Stromal cell of bone marrow (primary cell): ENCODE results near the gene DCTN3.
"Not testable (repeated sequence)": the region's sequence is repeated elsewhere in the genome, so short reads cannot be mapped to it uniquely, and the experiment has no call there.

ENCODE experiments used
- DNase-seq: peaks from one replicate; pipeline ENCODE4 v3.0.0-alpha.2; 2012; ENCODE audit warnings: low read depth

DCTN3 gene

GRCh38 chr9:34646211-34647083, 26.2 kb upstream of the DCTN3 start, which contains the start of gene GALT:
TSS of gene GALT (plus strand) at chr9:34646675. CDS start at chr9:34646705, 30 bp downstream.
- peak; percentile 67 for DNase-seq

DNA sequence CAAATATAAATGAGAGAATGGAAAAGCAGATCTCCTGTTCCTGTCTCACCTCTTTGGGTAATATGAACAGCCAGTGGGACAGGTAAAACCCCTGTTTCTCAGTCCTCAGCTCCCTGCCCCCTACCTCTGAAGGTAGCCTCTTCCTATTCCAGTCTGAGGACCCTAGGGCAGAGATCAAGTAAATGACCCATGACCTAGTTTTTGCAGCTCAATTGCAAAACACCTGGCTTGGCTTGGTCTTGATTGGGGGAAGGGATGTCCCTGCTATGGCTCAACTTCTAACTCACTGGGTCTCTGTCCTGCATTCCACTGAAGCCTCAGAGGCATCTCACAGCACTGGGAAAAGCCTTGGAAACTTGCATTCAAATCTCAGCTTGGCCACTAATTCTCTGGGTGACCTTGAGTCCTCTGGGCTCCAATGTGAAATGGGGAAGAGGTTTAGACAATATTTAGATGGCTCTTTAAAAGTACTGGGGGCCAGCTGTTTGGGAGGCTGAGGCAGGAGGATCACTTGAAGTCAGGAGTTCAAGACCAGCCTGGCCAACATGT, 24.5 kb upstream of the DCTN3 start:
- no peak for DNase-seq

GRCh38 chr9:34642679-34643078, 22.4 kb upstream of the DCTN3 start:
- no peak for DNase-seq

- DNase-seq = not testable (repeated sequence)
These were observed 19.0 kb upstream of the DCTN3 start for GRCh38 chr9:34639322-34639721.

GRCh38 chr9:34638138-34638445, 17.8 kb upstream of the DCTN3 start:
- no peak for DNase-seq

DNA sequence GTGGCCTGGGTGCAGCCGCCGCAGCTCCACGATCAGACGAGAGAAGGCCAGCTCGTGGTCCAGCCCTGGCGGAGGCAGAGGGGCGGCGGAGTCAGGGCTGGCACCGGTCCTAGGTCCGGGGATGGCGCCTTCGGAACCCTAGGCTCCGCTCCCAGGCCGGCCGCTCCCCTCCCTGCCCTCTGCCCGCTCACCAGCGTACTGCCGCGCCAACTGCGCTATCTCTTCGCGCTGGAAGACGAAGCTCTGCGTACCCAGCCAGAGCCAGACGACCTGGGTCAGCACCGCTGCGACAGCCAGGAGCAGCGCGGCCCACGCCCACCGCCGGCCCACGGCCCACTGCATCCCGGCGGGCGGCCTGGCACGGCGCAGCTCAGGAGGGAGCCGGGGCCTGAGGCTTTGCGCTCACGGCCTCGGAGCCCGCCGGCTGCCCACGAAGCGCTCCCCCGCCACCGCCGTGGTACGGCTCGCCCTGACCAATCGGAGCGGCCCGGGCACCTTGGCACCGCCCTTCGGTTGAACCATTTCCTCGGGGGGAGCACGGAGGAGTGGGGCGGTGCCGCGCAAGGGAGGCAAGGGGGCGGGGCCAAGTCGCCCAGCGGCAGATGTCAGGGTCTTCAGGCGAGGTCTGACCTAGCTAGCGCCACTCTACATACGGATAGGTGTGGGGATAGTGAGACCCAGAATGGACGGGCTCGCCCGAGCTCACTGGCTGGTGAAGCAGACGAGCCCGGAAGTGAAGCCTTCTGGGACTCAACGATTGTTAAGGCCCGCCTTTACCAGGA, 17.3 kb upstream of the DCTN3 start, which contains the start of gene SIGMAR1:
Gene SIGMAR1 (minus strand): TSS at position 432 of the 782 bp plus-strand sequence. CDS start 90 bp downstream, at position 342.
- peak; percentile 89 for DNase-seq

GRCh38 chr9:34636791-34637355, 16.6 kb upstream of the DCTN3 start:
- no peak for DNase-seq

GRCh38 chr9:34635556-34635955, 15.3 kb upstream of the DCTN3 start:
- no peak for DNase-seq

DNA sequence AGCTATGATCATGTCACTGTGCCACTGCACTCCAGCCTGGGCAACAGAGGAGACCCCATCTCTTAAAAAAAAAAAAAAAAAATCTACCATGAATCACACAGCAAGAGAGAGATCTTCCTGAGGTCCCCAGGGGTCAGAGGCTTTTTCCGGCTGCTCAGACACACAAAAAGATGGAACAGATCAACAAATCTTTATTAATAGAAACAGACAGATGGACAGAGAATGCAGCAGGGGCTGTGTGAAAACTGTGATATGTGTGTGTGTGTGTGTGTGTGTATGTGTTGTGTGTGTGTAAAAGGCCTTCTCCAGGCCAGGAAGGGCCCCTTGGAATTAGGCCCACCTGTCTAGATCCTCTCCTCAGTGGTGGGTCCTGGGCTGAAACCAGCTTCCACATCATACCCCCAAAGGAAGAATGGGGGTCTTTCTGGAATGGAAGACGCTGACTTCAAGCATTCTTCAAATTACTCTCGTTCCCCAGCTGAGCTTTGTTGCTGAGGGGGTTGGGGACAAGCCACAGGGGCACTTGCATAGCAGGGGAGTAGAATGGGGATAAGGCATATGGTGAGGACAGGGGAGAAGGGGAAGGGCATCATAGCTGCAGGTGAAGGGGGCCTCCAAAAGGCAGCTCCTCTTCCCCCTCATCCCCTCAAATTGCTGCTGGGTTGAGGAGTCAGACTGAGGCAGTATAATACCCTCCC, 14.4 kb upstream of the DCTN3 start:
- no peak for DNase-seq

GRCh38 chr9:34633851-34634550, 13.7 kb upstream of the DCTN3 start:
- no peak for DNase-seq

GRCh38 chr9:34633166-34633565, 12.9 kb upstream of the DCTN3 start:
- no peak for DNase-seq

- no peak for DNase-seq
These were observed 10.3 kb upstream of the DCTN3 start for GRCh38 chr9:34630402-34631154.

GRCh38 chr9:34629491-34629808, 9.2 kb upstream of the DCTN3 start:
- no peak for DNase-seq

GRCh38 chr9:34628656-34629490, 8.6 kb upstream of the DCTN3 start, which contains the start of gene ARID3C:
TSS of gene ARID3C (minus strand) at chr9:34629066. CDS start at chr9:34628014, 1,052 bp downstream.
- DNase-seq = no peak

- DNase-seq = no peak
These were observed 7.7 kb upstream of the DCTN3 start for GRCh38 chr9:34627716-34628655.

- no peak for DNase-seq
These were observed 4.8 kb upstream of the DCTN3 start for GRCh38 chr9:34625186-34625486.

- DNase-seq = no peak
These were observed 4.3 kb upstream of the DCTN3 start for GRCh38 chr9:34624475-34625185.
